CD4-positive, alpha-beta memory T cell (primary cell): Measurements from ENCODE around the gene WDR27. TPM values are rescaled to one million over a fixed set of nuclear protein-coding genes. Genes with fewer than 3 reads are reported as not detected.

ENCODE experiments used
- CTCF ChIA-PET: fragments of 350-600 bp; sonication (Branson Sonifier 250); formaldehyde crosslinking; loops from one replicate; lab custom pipeline; 2021; ENCODE audit warnings: inconsistent platforms; ENCODE audit not compliant: partially characterized antibody; lab: Charles Lee
- POLR2A ChIA-PET: fragments of 350-600 bp; sonication (Branson Sonifier 250); formaldehyde crosslinking; loops from one replicate; lab custom pipeline; 2021; ENCODE audit not compliant: partially characterized antibody; lab: Charles Lee
- DNase-seq, 5 donors: peaks; one replicate each; pipeline versions ENCODE4 v3.0.0 to v3.0.0-alpha.2; 2020 to 2022; ENCODE audit warnings: mixed read lengths in 1 of 5
- H3K27ac ChIP-seq: one replicate; pipeline ENCODE4 v1.7.0; 2013; ENCODE audit warnings: low read depth, low read length
- H3K27me3 ChIP-seq: 2 replicates; pipeline ENCODE4 v1.7.0; 2013; ENCODE audit warnings: mild to moderate bottlenecking, low read length, moderate library complexity; ENCODE audit not compliant: insufficient read depth
- H3K36me3 ChIP-seq: 2 replicates; pipeline ENCODE4 v1.7.0; 2013; ENCODE audit warnings: mild to moderate bottlenecking, low read length, moderate library complexity; ENCODE audit not compliant: insufficient read depth
- H3K4me1 ChIP-seq: 2 replicates; pipeline ENCODE4 v1.7.0; 2013; ENCODE audit warnings: mild to moderate bottlenecking, low read length, moderate library complexity; ENCODE audit not compliant: insufficient read depth
- H3K4me3 ChIP-seq, 2 donors: one replicate each; pipeline ENCODE4 v1.7.0; 2013; ENCODE audit warnings: low read length in 2 of 2, mild to moderate bottlenecking in 1 of 2
- H3K9me3 ChIP-seq, 2 donors: one replicate each; pipeline ENCODE4 v1.7.0; 2013; ENCODE audit warnings: low read length in 2 of 2, control low read depth in 1 of 2; ENCODE audit not compliant: control insufficient read depth in 1 of 2
- H3K27ac Mint-ChIP-seq, 7 donors: one replicate each; pipeline ENCODE4 v1.8.0; 2020 to 2021; ENCODE audit warnings: mixed read lengths in 7 of 7, mild to moderate bottlenecking in 6 of 7, inconsistent platforms in 3 of 7, moderate library complexity in 3 of 7
- H3K27me3 Mint-ChIP-seq, 2 donors: one replicate each; pipeline ENCODE4 v1.8.0; 2020 to 2021; ENCODE audit warnings: mixed read lengths in 2 of 2
- H3K36me3 Mint-ChIP-seq, 2 donors: one replicate each; pipeline ENCODE4 v1.8.0; 2020 to 2021; ENCODE audit warnings: mixed read lengths in 2 of 2, inconsistent platforms in 1 of 2, mild to moderate bottlenecking in 1 of 2
- H3K4me1 Mint-ChIP-seq, 4 donors: one replicate each; pipeline ENCODE4 v1.8.0; 2020 to 2021; ENCODE audit warnings: mixed read lengths in 4 of 4, mild to moderate bottlenecking in 1 of 4
- H3K4me3 Mint-ChIP-seq, 8 donors: one replicate each; pipeline ENCODE4 v1.8.0; 2020 to 2021; ENCODE audit warnings: mixed read lengths in 8 of 8, mild to moderate bottlenecking in 7 of 8, moderate library complexity in 6 of 8, inconsistent platforms in 3 of 8
- H3K9me3 Mint-ChIP-seq, 8 donors: one replicate each; pipeline ENCODE4 v1.8.0; 2020 to 2021; ENCODE audit warnings: mixed read lengths in 8 of 8, mild to moderate bottlenecking in 5 of 8, inconsistent platforms in 3 of 8, moderate library complexity in 1 of 8
- intact Hi-C: fragments of 100-400 bp; cut with micrococcal nuclease; formaldehyde crosslinking; loops from one replicate; pipeline ENCODE4 v1.15.1; 2023
- polyA plus RNA-seq, 2 donors: library from polyadenylated mRNA; unstranded; fragments of 300-500 nt; fragmentation: Illumina TruSeq; gene quantifications; one replicate each; pipeline ENCODE4 v1.2.3, GENCODE V29; 2021
- total RNA-seq, 2 experiments: library from RNA; stranded (reverse); gene quantifications; one replicate each; pipeline ENCODE4 v1.2.3, GENCODE V29; 2021

Gene WDR27
- total and polyA plus RNA-seq, 4 experiments from 2014 or later = 5.9 to 82.8 (median 39.8) TPM

DNA sequence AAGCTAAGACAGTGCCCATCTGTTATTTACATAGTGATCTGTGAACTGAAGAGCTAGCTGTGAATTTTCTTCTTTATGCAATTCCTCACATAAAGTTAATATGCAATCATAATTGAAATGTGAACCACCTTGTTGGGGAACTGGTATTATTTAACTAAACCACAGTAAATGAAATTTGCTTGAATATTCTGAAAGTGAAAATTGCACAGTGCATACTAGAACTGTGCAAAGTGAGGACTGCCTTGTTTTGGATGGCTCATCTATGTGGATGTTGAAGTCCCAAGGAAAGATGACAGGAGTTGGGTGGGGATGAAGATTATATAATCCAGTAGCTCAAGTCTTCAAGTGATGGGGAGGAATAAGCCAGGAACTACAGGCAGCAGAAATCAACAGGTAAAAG lies 28.1 kb upstream of the WDR27 start:
- Histone ChIP-seq H3K9me3 (no peaks in the 10 kb centered on the region), H3K4me3 (no peak overlapping the region), H3K4me1 (peaks cover 9% of the 10 kb centered on the region), H3K27me3 (no peaks in the 10 kb centered on the region), H3K27ac (no peak overlapping the region), H3K36me3 (no peaks in the 10 kb centered on the region)
- H3K4me1 Mint-ChIP-seq = peaks cover 9 to 12% (median 10%) of the 10 kb centered on the region in 4 donors
- H3K36me3 Mint-ChIP-seq = peaks cover 0 to under 1% of the 10 kb centered on the region in 2 donors
- CTCF ChIA-PET = no interaction called here
- H3K9me3 Mint-ChIP-seq = no peaks in the 10 kb centered on the region
- no peak overlapping the region for H3K4me3 Mint-ChIP-seq
- H3K27ac Mint-ChIP-seq = no peak overlapping the region
- DNase-seq = no peak
- POLR2A ChIA-PET = interaction anchor here (0.6 kb wide), 1 partner anchor 29 kb away, joined by 3 read pairs; the partner anchor contains the start of genes C6orf120 and WDR27
- intact Hi-C loops = no loop called here
- no peaks in the 10 kb centered on the region for H3K27me3 Mint-ChIP-seq

DNA sequence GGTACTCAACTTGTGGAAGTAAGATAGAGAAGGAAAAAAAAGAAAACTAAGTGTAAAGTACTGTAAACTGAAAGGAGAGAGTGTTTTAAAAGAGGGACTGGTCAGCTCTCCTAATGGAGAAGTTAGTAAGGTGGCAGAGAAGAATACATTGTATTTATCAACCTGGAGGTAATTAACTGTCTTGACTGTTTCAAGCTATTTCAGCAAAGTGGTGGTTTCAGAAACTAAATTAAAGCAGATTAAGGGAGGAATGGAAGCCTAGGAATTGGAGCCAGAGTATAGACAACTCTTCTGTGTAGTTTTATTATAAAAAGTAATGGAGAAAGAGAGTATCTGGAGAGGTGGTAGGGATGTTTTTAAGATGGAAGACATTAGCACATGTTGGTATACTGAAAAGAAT lies 25.1 kb upstream of the WDR27 start:
- CTCF ChIA-PET = no interaction called here
- H3K4me1 ChIP-seq = peaks cover 18% of the 10 kb centered on the region
- DNase-seq = no peak
- H3K27me3 Mint-ChIP-seq = no peaks in the 10 kb centered on the region
- H3K9me3 ChIP-seq = no peaks in the 10 kb centered on the region
- H3K27ac ChIP-seq = no peak overlapping the region
- H3K27ac Mint-ChIP-seq = peak overlapping the region in 4 of 7 donors; percentile 1 to 33 (median 24)
- no peaks in the 10 kb centered on the region for H3K27me3 ChIP-seq
- H3K36me3 ChIP-seq = no peaks in the 10 kb centered on the region
- no peak overlapping the region for H3K4me3 ChIP-seq
- intact Hi-C loops = no loop called here
- no peaks in the 10 kb centered on the region for H3K9me3 Mint-ChIP-seq
- H3K36me3 Mint-ChIP-seq = peaks cover 0 to 10% of the 10 kb centered on the region in 2 donors
- no peak overlapping the region for H3K4me3 Mint-ChIP-seq
- POLR2A ChIA-PET = interaction anchor here (0.6 to 18.2 kb wide), 3 partner anchors 24 to 63 kb away, joined by 3 to 279 read pairs (median 4); partner anchors contain the start of genes C6orf120, DYNLT2, ERMARD and WDR27
- peaks cover 13 to 25% (median 17%) of the 10 kb centered on the region in 4 donors for H3K4me1 Mint-ChIP-seq

DNA sequence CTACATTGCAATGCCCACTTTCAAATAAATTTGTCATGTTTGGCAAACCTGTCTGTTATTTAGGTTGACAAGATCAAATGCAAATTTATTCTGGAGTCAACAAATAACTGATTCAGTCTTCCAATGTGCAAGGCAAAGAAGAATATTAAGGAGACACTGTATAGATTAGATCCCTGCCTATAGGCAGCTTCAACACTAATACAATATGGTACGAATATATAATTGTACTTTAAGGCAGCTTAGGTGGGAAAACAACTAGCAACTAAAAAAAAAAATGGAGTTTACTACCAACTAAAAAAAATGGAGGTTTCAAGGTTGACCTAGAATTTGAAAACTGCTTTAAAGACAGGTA lies 24.2 kb upstream of the WDR27 start:
- H3K36me3 ChIP-seq = no peaks in the 10 kb centered on the region
- peak overlapping the region in 6 of 7 donors; percentile 58 to 94 (median 93) for H3K27ac Mint-ChIP-seq
- H3K9me3 ChIP-seq = no peaks in the 10 kb centered on the region
- no peaks in the 10 kb centered on the region for H3K9me3 Mint-ChIP-seq
- H3K27me3 ChIP-seq = no peaks in the 10 kb centered on the region
- POLR2A ChIA-PET = interaction anchor here (6.4 to 18.2 kb wide), 3 partner anchors 17 to 25 kb away, joined by 55 to 279 read pairs (median 100); partner anchors contain the start of genes C6orf120, DYNLT2, ERMARD and WDR27
- peak overlapping the region; percentile 84 to 94 (median 88) for H3K4me3 Mint-ChIP-seq
- no peak overlapping the region for H3K27ac ChIP-seq
- DNase-seq = no peak
- no peaks in the 10 kb centered on the region for H3K27me3 Mint-ChIP-seq
- intact Hi-C loops = no loop called here
- peaks cover 28% of the 10 kb centered on the region for H3K4me1 ChIP-seq
- peaks cover 0 to 10% of the 10 kb centered on the region in 2 donors for H3K36me3 Mint-ChIP-seq
- CTCF ChIA-PET = no interaction called here
- H3K4me1 Mint-ChIP-seq = peaks cover 16 to 35% (median 24%) of the 10 kb centered on the region in 4 donors
- no peak overlapping the region for H3K4me3 ChIP-seq

DNA sequence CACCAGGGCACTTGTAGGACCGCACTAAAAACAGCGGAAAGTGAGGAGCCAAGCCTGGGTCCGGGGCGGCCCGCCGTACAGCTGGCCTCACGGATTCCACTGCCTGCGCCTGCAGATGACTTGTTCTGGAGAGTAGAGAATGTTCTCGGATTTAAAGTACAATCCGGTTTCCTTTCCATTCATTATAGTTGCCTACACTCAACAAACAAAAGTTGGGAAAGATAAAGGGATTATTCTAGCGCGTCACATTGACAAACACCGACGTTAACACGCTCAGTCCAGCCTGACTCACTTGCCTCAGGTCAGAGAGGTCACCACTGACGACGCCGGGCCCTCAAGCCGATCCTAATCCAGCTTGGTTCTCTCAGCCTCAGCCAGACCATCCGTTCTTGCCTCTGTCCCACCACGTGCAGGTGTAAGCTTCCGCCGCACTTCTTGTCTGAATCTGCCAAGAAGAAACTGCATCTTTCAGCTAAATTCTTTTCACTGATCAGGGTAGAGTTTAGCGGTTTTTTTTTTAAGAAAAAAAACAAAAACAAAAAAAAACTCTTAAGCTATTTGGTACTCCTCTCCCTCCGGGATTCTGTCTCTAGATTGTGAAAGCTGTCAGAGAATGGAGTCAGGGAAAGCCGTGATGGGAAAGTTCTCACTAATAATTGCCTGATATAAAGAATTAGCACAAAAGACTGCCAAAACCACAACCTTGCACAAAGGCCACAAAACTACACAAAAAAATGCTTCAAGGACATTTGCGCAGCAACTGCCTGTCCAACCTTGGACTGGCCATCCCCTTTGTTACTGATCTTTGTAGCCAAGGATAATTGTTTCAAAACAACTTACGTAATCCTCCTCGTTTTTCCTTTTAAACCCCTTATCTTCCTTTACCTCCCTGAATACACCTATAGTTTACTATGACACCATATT lies 23.6 kb upstream of the WDR27 start:
- Mint-ChIP-seq H3K36me3 (peaks cover 0 to 10% of the 10 kb centered on the region in 2 donors), H3K9me3 (no peaks in the 10 kb centered on the region), H3K27me3 (no peaks in the 10 kb centered on the region), H3K4me3 (peak overlapping the region; percentile 84 to 94 (median 88)), H3K4me1 (peaks cover 19 to 39% (median 28%) of the 10 kb centered on the region in 4 donors), H3K27ac (peak overlapping the region; percentile 84 to 94 (median 92))
- intact Hi-C loops = loop anchor here (2.0 kb wide), 1 partner anchor 71 kb away; no protein-coding TSS in a partner anchor
- H3K27ac ChIP-seq = peak overlapping the region; percentile 47
- CTCF ChIA-PET = interaction anchor here (0.6 kb wide), 1 partner anchor 12 kb away, joined by 3 read pairs; no protein-coding TSS in a partner anchor
- no peaks in the 10 kb centered on the region for H3K9me3 ChIP-seq
- POLR2A ChIA-PET = interaction anchor here (0.8 to 18.2 kb wide), 9 partner anchors 9 to 859 kb away, joined by 3 to 279 read pairs (median 4); partner anchors contain the start of genes C6orf120, DYNLT2, ERMARD and PDCD2
- no peaks in the 10 kb centered on the region for H3K27me3 ChIP-seq
- peak in 1 of 5 donors; percentile 42 for DNase-seq
- no peaks in the 10 kb centered on the region for H3K36me3 ChIP-seq
- H3K4me1 ChIP-seq = peaks cover 32% of the 10 kb centered on the region
- H3K4me3 ChIP-seq = peak overlapping the region in 1 of 2 donors; percentile 62

DNA sequence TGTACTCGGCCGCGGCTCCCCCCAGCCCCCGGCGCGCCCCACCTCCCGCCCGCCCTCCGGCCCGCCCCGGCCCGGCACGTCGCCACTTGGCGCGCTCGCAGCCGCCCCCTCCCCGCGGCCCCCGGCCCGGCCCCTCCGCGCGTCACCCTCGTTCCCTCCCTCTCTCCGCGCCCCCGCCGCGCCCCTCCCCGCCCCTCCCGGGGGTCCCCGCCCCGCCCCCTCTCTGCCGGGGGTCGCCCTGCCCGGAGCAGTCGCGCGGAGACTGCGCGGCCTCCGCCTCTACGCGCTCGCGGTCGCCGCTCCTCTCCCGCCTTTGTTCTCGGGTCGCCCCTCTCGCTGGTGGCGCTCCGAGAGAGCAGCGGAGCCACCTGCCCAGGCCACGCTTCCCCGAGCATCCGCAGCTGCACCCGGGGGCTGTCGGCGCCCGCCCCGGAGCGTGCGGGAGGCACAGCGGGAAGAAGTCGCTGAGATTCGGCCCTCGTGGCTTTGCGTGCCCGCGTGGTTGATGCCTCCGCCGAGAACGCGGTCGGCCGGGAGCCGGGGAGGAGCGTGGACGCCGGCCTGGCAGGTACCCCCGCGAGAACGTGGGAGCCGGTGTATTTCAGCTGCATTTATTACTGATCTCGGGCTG lies 22.8 kb upstream of the WDR27 start, which contains the start of gene PHF10:
PHF10 (minus strand) TSS at position 7 of the 631 bp plus-strand sequence. CDS start 569 bp downstream, outside the sequence.
- Histone ChIP-seq H3K9me3 (no peaks in the 10 kb centered on the region), H3K27ac (peak within 1 kb of the TSS; percentile 85), H3K4me3 (peak within 1 kb of the TSS; percentile 76 to 90), H3K36me3 (no peaks in the 10 kb centered on the region), H3K4me1 (peaks cover 38% of the 10 kb centered on the region), H3K27me3 (no peaks in the 10 kb centered on the region)
- Mint-ChIP-seq H3K27me3 (no peaks in the 10 kb centered on the region), H3K36me3 (peaks cover 0 to 13% of the 10 kb centered on the region in 2 donors), H3K4me3 (peak within 1 kb of the TSS; percentile 89 to 100 (median 96)), H3K9me3 (no peaks in the 10 kb centered on the region), H3K27ac (peak within 1 kb of the TSS; percentile 93 to 99 (median 96)), H3K4me1 (peaks cover 22 to 47% (median 34%) of the 10 kb centered on the region in 4 donors)
- DNase-seq = peak; percentile 61 to 67 (median 63)
- ChIA-PET POLR2A (interaction anchor here (0.8 to 18.2 kb wide), 9 partner anchors 9 to 859 kb away, joined by 3 to 279 read pairs (median 4); partner anchors contain the start of genes C6orf120, DYNLT2, ERMARD and PDCD2), CTCF (interaction anchor here (0.6 kb wide), 1 partner anchor 11 kb away, joined by 3 read pairs; no protein-coding TSS in a partner anchor)
- intact Hi-C loops = loop anchor here (2.0 kb wide), 1 partner anchor 70 kb away; no protein-coding TSS in a partner anchor

DNA sequence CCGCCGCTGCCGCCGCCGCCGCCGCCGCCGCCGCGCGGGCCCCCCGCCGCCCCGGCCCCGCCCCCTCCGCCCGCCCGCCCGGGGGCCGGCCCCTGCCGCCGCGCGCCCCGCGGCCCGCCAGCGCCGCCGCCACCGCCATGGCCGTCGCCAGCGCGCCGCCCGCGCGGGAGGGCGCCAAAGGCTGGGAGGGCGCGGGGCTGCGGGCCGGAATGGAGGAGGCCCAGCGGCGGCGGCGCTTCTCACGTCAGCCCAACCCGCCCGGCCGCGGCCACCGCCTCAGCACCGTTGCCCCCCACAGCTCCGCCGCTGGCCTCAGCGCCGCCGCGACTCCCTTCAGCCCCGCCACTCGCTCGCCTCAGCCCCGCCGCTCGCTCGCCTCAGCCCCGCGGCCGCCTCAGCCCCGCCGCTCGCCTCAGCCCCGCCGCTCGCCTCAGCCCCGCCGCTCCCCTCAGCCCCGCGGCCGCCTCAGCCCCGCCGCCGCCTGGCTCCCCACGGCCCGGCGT lies 22.2 kb upstream of the WDR27 start:
- DNase-seq = peak; percentile 40 to 52 (median 43)
- no peaks in the 10 kb centered on the region for H3K9me3 ChIP-seq
- no peak overlapping the region for H3K4me3 ChIP-seq
- peaks cover 44% of the 10 kb centered on the region for H3K4me1 ChIP-seq
- no peaks in the 10 kb centered on the region for H3K36me3 ChIP-seq
- no peak overlapping the region for H3K27ac ChIP-seq
- H3K36me3 Mint-ChIP-seq = peaks cover 0 to 13% of the 10 kb centered on the region in 2 donors
- POLR2A ChIA-PET = interaction anchor here (0.9 to 18.2 kb wide), 8 partner anchors 9 to 829 kb away, joined by 3 to 279 read pairs (median 14); partner anchors contain the start of genes C6orf120, DYNLT2, ERMARD and PSMB1
- H3K27me3 Mint-ChIP-seq = no peaks in the 10 kb centered on the region
- intact Hi-C loops = loop anchor here (1.0 to 2.0 kb wide), 4 partner anchors 22 to 830 kb away; partner anchors contain the start of genes C6orf120, DYNLT2, ERMARD and TBP
- peak overlapping the region in 6 of 8 donors; percentile 25 to 87 (median 59) for H3K4me3 Mint-ChIP-seq
- CTCF ChIA-PET = interaction anchor here (1.2 to 2.7 kb wide), 2 partner anchors 13 to 22 kb away, joined by 4 to 15 read pairs; partner anchors contain the start of genes C6orf120 and WDR27
- H3K9me3 Mint-ChIP-seq = no peaks in the 10 kb centered on the region
- H3K4me1 Mint-ChIP-seq = peaks cover 26 to 52% (median 40%) of the 10 kb centered on the region in 4 donors
- no peaks in the 10 kb centered on the region for H3K27me3 ChIP-seq
- H3K27ac Mint-ChIP-seq = peak overlapping the region in 1 of 7 donors; percentile 78
